SJSA1 (cell line): Measurements from ENCODE around the gene CALY. TPM values are rescaled to one million over a fixed set of nuclear protein-coding genes. Genes with fewer than 3 reads are reported as not detected.

Experiments used
- DNase-seq, 2 experiments: peaks; one replicate each; pipeline ENCODE4 v3.0.0-alpha.2; 2015 to 2020; ENCODE audit warnings: low spot score in 2 of 2, low read depth in 1 of 2
- H3K27ac ChIP-seq: fragments of 250-450 bp; sonication (Bioruptor Pico); 2 replicates; pipeline ENCODE4 v1.5.1; 2020; ENCODE audit warnings: mild to moderate bottlenecking, moderate library complexity
- H3K27me3 ChIP-seq: fragments of 250-450 bp; sonication (Bioruptor Pico); replicated peaks from 2 replicates; pipeline ENCODE4 v1.5.1; 2020; ENCODE audit warnings: mild to moderate bottlenecking, moderate library complexity
- H3K36me3 ChIP-seq: fragments of 250-450 bp; sonication (Bioruptor Pico); 2 replicates; pipeline ENCODE4 v1.5.1; 2020; ENCODE audit warnings: mild to moderate bottlenecking
- H3K4me1 ChIP-seq: fragments of 250-450 bp; sonication (Bioruptor Pico); replicated peaks from 2 replicates; pipeline ENCODE4 v1.6.1; 2021; ENCODE audit warnings: mild to moderate bottlenecking
- H3K4me3 ChIP-seq: fragments of 250-450 bp; sonication (Bioruptor Pico); 2 replicates; pipeline ENCODE4 v1.5.1; 2020; ENCODE audit warnings: mild to moderate bottlenecking
- H3K9me3 ChIP-seq: fragments of 250-450 bp; sonication (Bioruptor Pico); replicated peaks from 2 replicates; pipeline ENCODE4 v1.5.1; 2020; ENCODE audit warnings: mild to moderate bottlenecking
- total RNA-seq: library from RNA; depleted of rRNA; stranded (reverse); fragments of >200 nt; shearing (Covaris generic); gene quantifications from 2 replicates; pipeline ENCODE4 v1.2.3, GENCODE V29; 2014

CALY gene
- total RNA-seq, 1 experiment from 2014 or later = not detected

- no peak overlapping the region for H3K27ac ChIP-seq
- peaks cover 10% of the 10 kb centered on the region for H3K4me1 ChIP-seq
- no peak overlapping the region for H3K4me3 ChIP-seq
- H3K36me3 ChIP-seq = no peaks in the 10 kb centered on the region
- DNase-seq = no peak
- H3K27me3 ChIP-seq = 0 out of 2 replicates have a peak, but pooled peaks cover 5% of the 10 kb centered on the region
- no peaks in the 10 kb centered on the region for H3K9me3 ChIP-seq
Measured at GRCh38 chr10:133353202-133353959, 16.7 kb upstream of the CALY start.

GRCh38 chr10:133351408-133352318, 15.0 kb upstream of the CALY start:
- DNase-seq = no peak
- Histone ChIP-seq H3K27me3 (0 out of 2 replicates have a peak, but pooled peaks cover 8% of the 10 kb centered on the region), H3K4me1 (no peaks in the 10 kb centered on the region; the same call in 1 of the 2 replicates), H3K27ac (no peak overlapping the region), H3K4me3 (no peak overlapping the region), H3K9me3 (no peaks in the 10 kb centered on the region), H3K36me3 (no peaks in the 10 kb centered on the region)

- no peak for DNase-seq
- Histone ChIP-seq H3K4me3 (no peak overlapping the region), H3K27me3 (peaks cover 12% of the 10 kb centered on the region; the same call in 1 of the 2 replicates), H3K36me3 (no peaks in the 10 kb centered on the region), H3K4me1 (no peaks in the 10 kb centered on the region), H3K27ac (no peak overlapping the region), H3K9me3 (no peaks in the 10 kb centered on the region)
Measured at GRCh38 chr10:133350950-133351329, 14.2 kb upstream of the CALY start.

- DNase-seq = no peak
- H3K4me1 ChIP-seq = no peaks in the 10 kb centered on the region
- H3K4me3 ChIP-seq = no peak overlapping the region
- H3K27ac ChIP-seq = no peak overlapping the region
- no peaks in the 10 kb centered on the region for H3K9me3 ChIP-seq
- H3K27me3 ChIP-seq = peaks cover 17% of the 10 kb centered on the region; the same call in 1 of the 2 replicates
- no peaks in the 10 kb centered on the region for H3K36me3 ChIP-seq
Measured at GRCh38 chr10:133350283-133350949, 13.7 kb upstream of the CALY start.

GRCh38 chr10:133349577-133350011, 12.9 kb upstream of the CALY start:
- Histone ChIP-seq H3K4me3 (no peak overlapping the region), H3K27me3 (peaks cover 17% of the 10 kb centered on the region; the same call in 1 of the 2 replicates), H3K4me1 (no peaks in the 10 kb centered on the region), H3K36me3 (no peaks in the 10 kb centered on the region), H3K27ac (no peak overlapping the region), H3K9me3 (no peaks in the 10 kb centered on the region)
- no peak for DNase-seq

- no peaks in the 10 kb centered on the region for H3K4me1 ChIP-seq
- peaks cover 17% of the 10 kb centered on the region; the same call in 1 of the 2 replicates for H3K27me3 ChIP-seq
- DNase-seq = no peak
- no peak overlapping the region for H3K27ac ChIP-seq
- no peaks in the 10 kb centered on the region for H3K36me3 ChIP-seq
- H3K4me3 ChIP-seq = no peak overlapping the region
- no peaks in the 10 kb centered on the region for H3K9me3 ChIP-seq
Measured at GRCh38 chr10:133349160-133349568, 12.5 kb upstream of the CALY start.

- Histone ChIP-seq H3K4me3 (no peak overlapping the region), H3K9me3 (no peaks in the 10 kb centered on the region), H3K4me1 (no peaks in the 10 kb centered on the region), H3K27ac (no peak overlapping the region), H3K27me3 (peaks cover 21% of the 10 kb centered on the region; the same call in 1 of the 2 replicates), H3K36me3 (no peaks in the 10 kb centered on the region)
- DNase-seq = no peak
Measured at GRCh38 chr10:133347710-133348517, 11.2 kb upstream of the CALY start.

GRCh38 chr10:133346413-133346812, 9.7 kb upstream of the CALY start:
- H3K4me3 ChIP-seq = no peak overlapping the region
- no peaks in the 10 kb centered on the region for H3K36me3 ChIP-seq
- DNase-seq = no peak
- H3K27me3 ChIP-seq = peaks cover 34% of the 10 kb centered on the region
- H3K4me1 ChIP-seq = no peaks in the 10 kb centered on the region
- no peak overlapping the region for H3K27ac ChIP-seq
- no peaks in the 10 kb centered on the region for H3K9me3 ChIP-seq

- H3K9me3 ChIP-seq = peaks cover 3% of the 10 kb centered on the region; the same call in 1 of the 2 replicates
- H3K4me3 ChIP-seq = no peak overlapping the region
- no peaks in the 10 kb centered on the region for H3K36me3 ChIP-seq
- DNase-seq = no peak
- 0 out of 2 replicates have a peak, but pooled peaks cover 4% of the 10 kb centered on the region for H3K4me1 ChIP-seq
- H3K27ac ChIP-seq = no peak overlapping the region
- H3K27me3 ChIP-seq = peaks cover 48% of the 10 kb centered on the region
Measured at GRCh38 chr10:133344236-133344635, 7.5 kb upstream of the CALY start.

GRCh38 chr10:133343558-133343957, 6.9 kb upstream of the CALY start:
- H3K27me3 ChIP-seq = peaks cover 48% of the 10 kb centered on the region
- no peaks in the 10 kb centered on the region for H3K36me3 ChIP-seq
- 0 out of 2 replicates have a peak, but pooled peaks cover 4% of the 10 kb centered on the region for H3K4me1 ChIP-seq
- no peak overlapping the region for H3K27ac ChIP-seq
- no peak for DNase-seq
- no peak overlapping the region for H3K4me3 ChIP-seq
- peaks cover 3% of the 10 kb centered on the region; the same call in 1 of the 2 replicates for H3K9me3 ChIP-seq

- Histone ChIP-seq H3K36me3 (no peaks in the 10 kb centered on the region), H3K9me3 (peaks cover 6% of the 10 kb centered on the region; the same call in 1 of the 2 replicates), H3K27ac (no peak overlapping the region), H3K27me3 (peaks cover 48% of the 10 kb centered on the region), H3K4me3 (no peak overlapping the region), H3K4me1 (0 out of 2 replicates have a peak, but pooled peaks cover 4% of the 10 kb centered on the region)
- DNase-seq = no peak
Measured at GRCh38 chr10:133342942-133343341, 6.2 kb upstream of the CALY start.

GRCh38 chr10:133341983-133342382, 5.3 kb upstream of the CALY start:
- Histone ChIP-seq H3K4me3 (no peak overlapping the region), H3K36me3 (no peaks in the 10 kb centered on the region), H3K4me1 (0 out of 2 replicates have a peak, but pooled peaks cover 4% of the 10 kb centered on the region), H3K27ac (no peak overlapping the region), H3K27me3 (peaks cover 56% of the 10 kb centered on the region), H3K9me3 (peaks cover 6% of the 10 kb centered on the region; the same call in 1 of the 2 replicates)
- DNase-seq = no peak
